Natural killer cell (primary cell): ENCODE results near the gene CEP78. TPM values are rescaled to one million over a fixed set of nuclear protein-coding genes. Genes with fewer than 3 reads are reported as not detected.

Experiments
- ATAC-seq, 3 donors: fragments of 150-1000 bp in 2 of 3; fragments of 200-7000 bp in 1 of 3; cut with Tn5 transposase; 1 replicate in 1 of 3; 2 replicates in 2 of 3; pipeline ENCODE4 v1.10.0; 2021; ENCODE audit warnings: mild to moderate bottlenecking in 2 of 3, moderate library complexity in 2 of 3
- DNase-seq, 2 donors: peaks; one replicate each; pipeline versions ENCODE4 v3.0.0 to v3.0.0-alpha.2; 2013 to 2021; ENCODE audit warnings: mixed read lengths in 1 of 2
- H3K27ac ChIP-seq: one replicate; pipeline ENCODE4 v1.5.1; 2013; ENCODE audit warnings: mild to moderate bottlenecking, low read length
- H3K27me3 ChIP-seq: one replicate; pipeline ENCODE4 v1.6.1; 2013; ENCODE audit warnings: low read length; ENCODE audit not compliant: control insufficient read depth, insufficient read depth
- H3K36me3 ChIP-seq: one replicate; pipeline ENCODE4 v1.6.1; 2013; ENCODE audit warnings: low read length; ENCODE audit not compliant: control insufficient read depth, insufficient read depth
- H3K4me1 ChIP-seq: one replicate; pipeline ENCODE4 v1.6.1; 2013; ENCODE audit warnings: low read length; ENCODE audit not compliant: control insufficient read depth, insufficient read depth
- H3K4me3 ChIP-seq: one replicate; pipeline ENCODE4 v1.5.1; 2013; ENCODE audit warnings: low read length
- H3K9me3 ChIP-seq: one replicate; pipeline ENCODE4 v1.6.1; 2013; ENCODE audit warnings: low read length; ENCODE audit not compliant: control insufficient read depth, insufficient read depth
- H3K27ac Mint-ChIP-seq, 2 donors: one replicate each; pipeline ENCODE4 v1.8.0; 2022; ENCODE audit warnings: mild to moderate bottlenecking in 2 of 2, mixed read lengths in 2 of 2, moderate library complexity in 1 of 2
- H3K27me3 Mint-ChIP-seq, 2 donors: one replicate each; pipeline ENCODE4 v1.8.0; 2022; ENCODE audit warnings: low read depth in 2 of 2, mixed read lengths in 2 of 2
- H3K36me3 Mint-ChIP-seq: one replicate; pipeline ENCODE4 v1.8.0; 2022; ENCODE audit warnings: mixed read lengths
- H3K4me1 Mint-ChIP-seq, 2 donors: one replicate each; pipeline ENCODE4 v1.8.0; 2022; ENCODE audit warnings: mixed read lengths in 2 of 2
- H3K4me3 Mint-ChIP-seq: one replicate; pipeline ENCODE4 v1.8.0; 2022; ENCODE audit warnings: mild to moderate bottlenecking, moderate library complexity, mixed read lengths
- H3K9me3 Mint-ChIP-seq, 2 donors: one replicate each; pipeline ENCODE4 v1.8.0; 2022; ENCODE audit warnings: mixed read lengths in 2 of 2
- CTCF ChIP-seq: fragments of 200-600 bp; IDR thresholded peaks from one replicate; pipeline ENCODE4 v1.8.0; 2022; ENCODE audit warnings: antibody characterized with exemption
- WGBS: methylation state at CpG from one replicate; pipeline ENCODE4 v1.1.7; 2013; ENCODE audit warnings: missing lambda C conversion rate; ENCODE audit not compliant: insufficient coverage; 5-methylcytosine and 5-hydroxymethylcytosine counted together
- intact Hi-C: fragments of 100-400 bp; cut with micrococcal nuclease; formaldehyde crosslinking; loops from one replicate; pipeline ENCODE4 v1.14.2; 2022
- total RNA-seq, 4 donors: library from RNA; stranded (reverse); fragments of 120-200 nt in 1 of 4; gene quantifications; one replicate each; pipeline versions ENCODE4 v1.2.3 to v1.2.4, GENCODE V29; 2013 to 2022

Gene CEP78
- total RNA-seq, 3 donors from 2014 or later (not counting 1 experiment from before 2014, with no cell fraction given) = 204 to 304 (median 253) TPM

- Mint-ChIP-seq H3K9me3 (no peaks in the 10 kb centered on the region), H3K4me1 (no peaks in the 10 kb centered on the region), H3K27me3 (peaks cover 0 to 8% of the 10 kb centered on the region in 2 donors), H3K4me3 (no peak overlapping the region), H3K27ac (no peak overlapping the region), H3K36me3 (no peaks in the 10 kb centered on the region)
- H3K4me1 ChIP-seq = no peaks in the 10 kb centered on the region
- DNase-seq (no peak), ATAC-seq (no peak)
- H3K9me3 ChIP-seq = no peaks in the 10 kb centered on the region
- no peak overlapping the region for H3K4me3 ChIP-seq
- peaks cover 4% of the 10 kb centered on the region for H3K27me3 ChIP-seq
- intact Hi-C loops = no loop called here
- no peak overlapping the region for H3K27ac ChIP-seq
- WGBS = 96% methylated on average over 2 of the region's 3 CpGs
- no peak for TF ChIP-seq CTCF
- H3K36me3 ChIP-seq = no peaks in the 10 kb centered on the region
Observed at GRCh38 chr9:78303377-78304062, 67.6 kb downstream of the CEP78 start.

- TF ChIP-seq CTCF = no peak
- Mint-ChIP-seq H3K27me3 (peaks cover 0 to 5% of the 10 kb centered on the region in 2 donors), H3K4me1 (no peaks in the 10 kb centered on the region), H3K27ac (no peak overlapping the region), H3K4me3 (no peak overlapping the region), H3K9me3 (no peaks in the 10 kb centered on the region), H3K36me3 (no peaks in the 10 kb centered on the region)
- WGBS = 83% methylated on average over 1 of the region's 1 CpG
- Histone ChIP-seq H3K4me1 (no peaks in the 10 kb centered on the region), H3K27me3 (no peaks in the 10 kb centered on the region), H3K36me3 (no peaks in the 10 kb centered on the region), H3K27ac (no peak overlapping the region), H3K9me3 (no peaks in the 10 kb centered on the region), H3K4me3 (no peak overlapping the region)
- intact Hi-C loops = no loop called here
- ATAC-seq (no peak), DNase-seq (no peak)
Observed at GRCh38 chr9:78304357-78304756, 68.5 kb downstream of the CEP78 start.

GRCh38 chr9:78306222-78307076 lies 70.6 kb downstream of the CEP78 start:
- no peaks in the 10 kb centered on the region for H3K4me1 ChIP-seq
- Mint-ChIP-seq H3K27ac (no peak overlapping the region), H3K27me3 (no peaks in the 10 kb centered on the region), H3K36me3 (peaks cover 8% of the 10 kb centered on the region), H3K9me3 (no peaks in the 10 kb centered on the region), H3K4me3 (no peak overlapping the region), H3K4me1 (peaks cover 3 to 6% of the 10 kb centered on the region in 2 donors)
- H3K27ac ChIP-seq = no peak overlapping the region
- no peaks in the 10 kb centered on the region for H3K9me3 ChIP-seq
- H3K27me3 ChIP-seq = no peaks in the 10 kb centered on the region
- no peaks in the 10 kb centered on the region for H3K36me3 ChIP-seq
- no peak for TF ChIP-seq CTCF
- intact Hi-C loops = no loop called here
- WGBS = 86% methylated on average over 14 of the region's 16 CpGs
- H3K4me3 ChIP-seq = no peak overlapping the region
- no peak for DNase-seq
- ATAC-seq = no peak
